ENCODE results near the gene PRMT7.

DNA sequence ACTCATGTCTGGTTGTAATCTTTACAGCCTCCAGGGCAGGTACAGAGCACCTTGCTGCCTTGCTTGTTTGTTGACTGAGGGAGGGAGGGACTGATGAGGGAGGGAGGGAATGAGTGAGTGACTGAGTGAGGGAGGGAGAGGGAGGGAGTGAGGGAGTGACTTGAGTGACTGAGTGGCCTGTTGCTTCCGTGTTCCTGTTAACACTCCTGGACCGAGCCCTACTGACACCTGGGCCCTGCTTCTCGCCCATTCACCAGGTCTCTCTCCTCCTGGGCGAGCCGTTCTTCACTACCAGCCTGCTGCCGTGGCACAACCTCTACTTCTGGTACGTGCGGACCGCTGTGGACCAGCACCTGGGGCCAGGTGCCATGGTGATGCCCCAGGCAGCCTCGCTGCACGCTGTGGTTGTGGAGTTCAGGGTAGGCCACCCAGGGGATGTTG is 41.2 kb downstream of the PRMT7 start:
- TF ChIP-seq ZFX (IDR thresholded peaks at IDR 0.05) (no peak), CTCF (conservative IDR thresholded peaks at IDR 0.05) (no peak)
